IPS-18c (cell line): ENCODE results near the gene FSD2.
"Not testable (repeated sequence)": the region's sequence is repeated elsewhere in the genome, so short reads cannot be mapped to it uniquely, and the experiment has no call there.

Source experiments
- H3K4me3 ChIP-seq: 2 replicates; pipeline ENCODE4 v1.7.0; 2013; ENCODE audit warnings: low read depth, mild to moderate bottlenecking, low read length, moderate library complexity; ENCODE audit not compliant: insufficient read depth
- H3K9me3 ChIP-seq: one replicate; pipeline ENCODE4 v1.6.1; 2013; ENCODE audit warnings: mild to moderate bottlenecking, low read length, moderate library complexity; ENCODE audit not compliant: control insufficient read depth, insufficient read depth

The FSD2 gene

DNA sequence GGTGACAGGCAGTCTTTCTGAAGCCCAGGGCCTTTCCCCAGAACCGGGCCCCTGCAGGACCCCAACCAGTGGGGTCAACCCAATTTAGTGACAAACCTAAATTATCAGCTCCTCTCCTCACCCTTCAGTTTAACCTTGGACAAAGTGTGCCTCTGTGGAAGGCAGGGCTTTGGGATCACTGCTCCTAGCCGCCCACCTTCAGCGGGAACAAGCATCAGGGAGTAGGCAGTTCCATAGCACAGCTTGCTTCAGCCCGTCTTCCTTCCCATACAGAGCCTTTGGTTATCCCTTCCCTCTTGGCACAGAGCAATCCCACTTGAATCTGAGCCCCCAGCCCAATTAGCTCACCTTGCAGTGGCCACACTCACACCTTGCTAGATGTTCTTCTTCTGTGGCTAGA is 90.9 kb downstream of the FSD2 start:
- H3K4me3 ChIP-seq: no peak overlapping the region

DNA sequence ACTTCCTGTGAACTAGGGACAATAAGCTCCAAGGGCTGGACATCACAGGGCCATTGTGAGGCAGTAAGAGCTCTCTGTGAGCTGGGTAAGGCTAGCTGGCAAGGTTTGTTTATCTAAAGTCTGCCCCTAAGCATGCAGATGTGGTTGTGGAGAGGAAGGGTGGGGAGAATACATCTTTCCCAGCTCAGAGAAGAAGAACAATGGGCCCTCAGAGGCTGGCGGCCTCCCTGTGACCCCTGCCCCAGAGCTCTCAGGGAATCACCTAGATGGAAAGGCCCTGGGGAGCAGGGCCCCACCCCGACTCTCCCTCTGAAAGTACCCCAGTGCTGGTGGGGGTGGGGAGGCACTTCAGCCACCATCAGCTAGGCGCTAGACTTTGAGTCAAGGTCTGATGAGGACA is 91.9 kb downstream of the FSD2 start:
- H3K9me3 ChIP-seq: no peaks in the 10 kb centered on the region
- no peak overlapping the region for H3K4me3 ChIP-seq

More for the DNA sequence above, 90.9 kb downstream of the FSD2 start:
- no peaks in the 10 kb centered on the region for H3K9me3 ChIP-seq

GRCh38 chr15:82712036-82712435 is 93.8 kb downstream of the FSD2 start:
- Histone ChIP-seq H3K4me3 (no peak overlapping the region), H3K9me3 (no peaks in the 10 kb centered on the region)

- H3K4me3 ChIP-seq: no peak overlapping the region; the same call in 1 of the 2 replicates
- no peaks in the 10 kb centered on the region for H3K9me3 ChIP-seq
Measured at GRCh38 chr15:82710926-82711490, 94.9 kb downstream of the FSD2 start.

DNA sequence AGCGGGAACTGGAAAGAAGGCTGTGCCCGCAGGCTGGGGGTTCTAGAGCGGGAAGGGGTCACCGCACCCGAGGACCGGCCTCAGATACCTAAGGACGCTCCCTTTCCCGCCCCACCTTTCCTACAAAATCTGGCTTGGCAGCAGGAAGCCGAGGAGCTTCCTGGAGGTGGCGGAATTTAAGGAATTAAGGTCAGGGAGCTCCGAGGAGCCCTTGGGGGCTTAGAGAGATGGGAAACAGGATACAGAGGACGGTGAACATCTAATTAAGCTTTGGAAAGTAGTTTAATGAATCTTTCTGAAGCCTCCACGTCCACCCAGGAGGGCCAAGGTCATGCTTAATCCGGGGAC is 95.7 kb downstream of the FSD2 start:
- Histone ChIP-seq H3K4me3 (peak overlapping the region; percentile 87), H3K9me3 (no peaks in the 10 kb centered on the region)

DNA sequence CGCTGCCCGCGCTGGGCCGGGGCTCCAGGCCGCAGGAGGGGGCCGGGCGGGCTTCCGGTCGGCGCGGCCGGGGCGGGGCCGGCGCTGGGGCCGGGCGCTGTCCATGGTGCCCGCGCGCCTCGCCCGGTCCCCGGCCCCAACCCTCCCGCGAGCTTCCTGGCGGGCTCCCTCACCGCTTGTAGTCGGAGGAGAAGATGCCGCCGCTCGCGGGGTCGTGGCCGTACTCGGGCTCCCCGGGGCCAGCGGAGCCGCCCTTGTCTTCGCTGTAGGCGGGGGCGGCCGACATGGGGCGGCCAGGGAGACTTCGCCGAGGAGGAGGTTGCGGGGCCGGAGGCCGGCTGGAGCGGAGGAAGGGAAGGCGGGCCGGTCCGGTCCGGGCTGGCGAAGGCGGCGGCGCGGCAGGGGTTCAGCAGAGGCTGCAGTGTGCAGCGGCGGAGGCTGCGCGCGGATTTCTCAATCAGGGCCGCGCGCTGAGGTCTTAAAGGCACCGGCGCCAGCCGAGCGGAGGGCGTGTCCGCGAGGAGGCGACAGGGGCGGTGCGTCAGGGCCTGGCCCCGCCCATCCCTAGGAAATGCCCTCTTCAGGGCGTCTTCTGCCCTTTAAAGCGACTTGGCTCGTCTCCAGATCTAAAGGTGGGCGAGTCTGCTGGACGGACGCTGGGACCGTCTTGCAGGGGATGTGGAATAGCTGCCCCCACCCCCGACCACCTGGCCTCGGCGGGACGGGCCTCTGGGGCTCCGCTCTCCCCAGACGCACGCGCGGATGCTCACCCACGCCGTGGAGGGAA is 96.3 kb downstream of the FSD2 start, which contains the start of gene AP3B2:
AP3B2 (minus strand) TSS at position 455 of the 787 bp plus-strand sequence; CDS start at position 286, 169 bp downstream.
- Histone ChIP-seq H3K4me3 (peak within 1 kb of the TSS; percentile 87), H3K9me3 (no peaks in the 10 kb centered on the region)

DNA sequence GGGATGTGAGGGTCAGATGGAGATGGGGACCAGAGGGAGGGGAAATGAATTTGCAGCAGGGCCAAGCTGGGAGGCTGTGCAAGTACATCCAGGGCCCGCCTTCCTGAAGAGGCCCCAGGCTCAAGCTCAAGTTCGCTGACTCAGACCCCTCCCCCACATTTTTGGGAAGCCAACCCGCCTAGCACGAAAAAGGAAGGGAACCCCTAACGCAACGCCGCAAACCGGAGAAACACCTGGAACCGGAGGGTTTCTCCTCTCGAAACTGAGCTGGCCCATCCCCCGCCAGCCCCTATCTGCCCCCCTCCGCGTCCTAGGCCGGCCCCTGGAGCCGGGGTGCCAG is 96.8 kb downstream of the FSD2 start:
- Histone ChIP-seq H3K4me3 (peak overlapping the region; percentile 87), H3K9me3 (no peaks in the 10 kb centered on the region)

DNA sequence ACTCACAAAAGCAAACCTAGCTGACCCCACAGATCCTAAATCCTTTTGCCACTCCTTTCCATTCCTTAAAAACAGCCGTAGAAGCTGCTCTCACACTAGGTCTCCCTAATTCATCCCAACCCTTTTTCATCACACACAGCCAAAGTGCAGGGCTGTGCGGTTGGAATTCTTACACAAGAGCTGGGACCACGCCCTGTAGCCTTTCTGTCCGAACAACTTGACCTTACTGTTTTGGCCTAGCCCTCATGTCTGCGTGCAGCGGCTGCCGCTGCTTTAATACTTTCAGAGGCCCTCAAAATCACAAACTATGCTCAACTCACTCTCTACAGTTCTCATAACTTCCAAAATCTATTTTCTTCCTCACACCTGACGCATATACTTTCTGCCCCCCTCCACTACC is 100.0 kb downstream of the FSD2 start:
- H3K9me3 ChIP-seq, H3K4me3 ChIP-seq: not testable (repeated sequence)
